H9 (cell line): ENCODE measurements around the gene CA5A. TPM values are rescaled to one million over a fixed set of nuclear protein-coding genes. Genes with fewer than 3 reads are reported as not detected.

Source experiments
- DNase-seq: peaks from one replicate; pipeline ENCODE4 v3.0.0-alpha.2; 2017
- H2AFZ ChIP-seq: one replicate; pipeline ENCODE4 v1.6.1; 2013; ENCODE audit warnings: mild to moderate bottlenecking, low read length, control low read depth, moderate library complexity
- H2AK5ac ChIP-seq: 2 replicates; pipeline ENCODE4 v1.6.1; 2013; ENCODE audit warnings: low read length, control low read depth, mixed read lengths; ENCODE audit not compliant: insufficient read length
- H2BK120ac ChIP-seq: one replicate; pipeline ENCODE4 v1.6.1; 2013; ENCODE audit warnings: low read depth, mild to moderate bottlenecking, low read length, control low read depth, inconsistent platforms; ENCODE audit not compliant: poor library complexity, severe bottlenecking
- H2BK12ac ChIP-seq: 2 replicates; pipeline ENCODE4 v1.6.1; 2013; ENCODE audit warnings: low read length, control low read depth, mixed read lengths, low read depth; ENCODE audit not compliant: insufficient read length
- H2BK15ac ChIP-seq: 2 replicates; pipeline ENCODE4 v1.6.1; 2013; ENCODE audit warnings: low read depth, low read length, control low read depth
- H2BK20ac ChIP-seq: one replicate; pipeline ENCODE4 v1.6.1; 2013; ENCODE audit warnings: low read depth, mild to moderate bottlenecking, low read length, control low read depth, inconsistent platforms; ENCODE audit not compliant: poor library complexity, severe bottlenecking
- H2BK5ac ChIP-seq: 2 replicates; pipeline ENCODE4 v1.6.1; 2013; ENCODE audit warnings: low read length, control low read depth, mixed read lengths; ENCODE audit not compliant: insufficient read length
- H3K14ac ChIP-seq: 2 replicates; pipeline ENCODE4 v1.6.1; 2013; ENCODE audit warnings: low read length, control low read depth; ENCODE audit not compliant: insufficient read depth
- H3K18ac ChIP-seq: 2 replicates; pipeline ENCODE4 v1.6.1; 2013; ENCODE audit warnings: low read depth, mild to moderate bottlenecking, mixed read lengths, low read length, control low read depth; ENCODE audit not compliant: insufficient read length
- H3K23ac ChIP-seq: 2 replicates; pipeline ENCODE4 v1.6.1; 2013; ENCODE audit warnings: low read length, control low read depth, mixed read lengths, low read depth; ENCODE audit not compliant: insufficient read length
- H3K23me2 ChIP-seq: 2 replicates; pipeline ENCODE4 v1.6.1; 2013; ENCODE audit warnings: low read depth, mild to moderate bottlenecking, mixed read lengths, low read length, control low read depth; ENCODE audit not compliant: insufficient read length, poor library complexity, severe bottlenecking
- H3K27ac ChIP-seq: 2 replicates; pipeline ENCODE4 v1.5.1; 2013; ENCODE audit warnings: low read length, control low read depth, mixed read lengths, low read depth; ENCODE audit not compliant: insufficient read length
- H3K27me3 ChIP-seq: 2 replicates; pipeline ENCODE4 v1.6.1; 2013; ENCODE audit warnings: low read length, control low read depth, inconsistent platforms; ENCODE audit not compliant: insufficient read depth
- H3K4ac ChIP-seq: 2 replicates; pipeline ENCODE4 v1.6.1; 2013; ENCODE audit warnings: low read depth, mild to moderate bottlenecking, control low read depth, inconsistent platforms, low read length, moderate library complexity
- H3K4me1 ChIP-seq: 2 replicates; pipeline ENCODE4 v1.6.1; 2013; ENCODE audit warnings: low read length, control low read depth, inconsistent platforms; ENCODE audit not compliant: insufficient read depth
- H3K4me2 ChIP-seq: 2 replicates; pipeline ENCODE4 v1.6.1; 2013; ENCODE audit warnings: low read length, control low read depth, mixed read lengths; ENCODE audit not compliant: insufficient read length, insufficient read depth
- H3K56ac ChIP-seq: 2 replicates; pipeline ENCODE4 v1.6.1; 2013; ENCODE audit warnings: low read depth, mild to moderate bottlenecking, mixed read lengths, low read length, control low read depth; ENCODE audit not compliant: insufficient read length
- H3K79me1 ChIP-seq: 2 replicates; pipeline ENCODE4 v1.6.1; 2013; ENCODE audit warnings: low read depth, mild to moderate bottlenecking, moderate library complexity, low read length, control low read depth, inconsistent platforms; ENCODE audit not compliant: insufficient read depth, poor library complexity, severe bottlenecking
- H3K79me2 ChIP-seq: 2 replicates; pipeline ENCODE4 v1.6.1; 2013; ENCODE audit warnings: low read length, control low read depth, inconsistent platforms; ENCODE audit not compliant: insufficient read depth
- H3K9ac ChIP-seq: 2 replicates; pipeline ENCODE4 v1.6.1; 2013; ENCODE audit warnings: low read length, control low read depth, mixed read lengths; ENCODE audit not compliant: insufficient read length; ENCODE audit errors: extremely low read depth
- H3K9me3 ChIP-seq: one replicate; pipeline ENCODE4 v1.6.1; 2013; ENCODE audit warnings: low read depth, low read length, inconsistent platforms; ENCODE audit not compliant: control insufficient read depth
- H3T11ph ChIP-seq: one replicate; pipeline ENCODE4 v1.6.1; 2013; ENCODE audit warnings: mild to moderate bottlenecking, low read length, control low read depth, inconsistent platforms
- H4K20me1 ChIP-seq: one replicate; pipeline ENCODE4 v1.6.1; 2013; ENCODE audit not compliant: control insufficient read depth, insufficient read length, insufficient read depth
- H4K5ac ChIP-seq: 2 replicates; pipeline ENCODE4 v1.6.1; 2013; ENCODE audit warnings: low read depth, mild to moderate bottlenecking, mixed read lengths, low read length, control low read depth; ENCODE audit not compliant: insufficient read length
- H4K8ac ChIP-seq: replicated peaks from 2 replicates; pipeline ENCODE4 v1.6.1; 2013; ENCODE audit warnings: low read length, control low read depth, mixed read lengths, low read depth; ENCODE audit not compliant: insufficient read length
- H4K91ac ChIP-seq: 2 replicates; pipeline ENCODE4 v1.6.1; 2013; ENCODE audit warnings: low read depth, mild to moderate bottlenecking, moderate library complexity, mixed read lengths, low read length, control low read depth; ENCODE audit not compliant: insufficient read length
- H3K27ac Mint-ChIP-seq, 3 experiments: 2 replicates in 2 of 3; 3 replicates in 1 of 3; pipeline ENCODE4 v1.8.0; 2020 to 2021; ENCODE audit warnings: mixed read lengths in 3 of 3, mild to moderate bottlenecking in 1 of 3, moderate library complexity in 1 of 3
- H3K27me3 Mint-ChIP-seq: 2 replicates; pipeline ENCODE4 v1.8.0; 2021; ENCODE audit warnings: low read depth, mild to moderate bottlenecking, moderate library complexity, mixed read lengths
- H3K36me3 Mint-ChIP-seq, 3 experiments: 2 replicates in 2 of 3; 3 replicates in 1 of 3; pipeline ENCODE4 v1.8.0; 2020 to 2021; ENCODE audit warnings: low read depth in 3 of 3, mixed read lengths in 3 of 3; ENCODE audit not compliant: insufficient read depth in 1 of 3
- H3K4me1 Mint-ChIP-seq, 2 experiments: 2 replicates each; pipeline ENCODE4 v1.8.0; 2020; ENCODE audit warnings: mixed read lengths in 2 of 2
- H3K4me3 Mint-ChIP-seq, 2 experiments: 2 replicates in 1 of 2; 3 replicates in 1 of 2; pipeline ENCODE4 v1.8.0; 2020 to 2021; ENCODE audit warnings: mild to moderate bottlenecking in 2 of 2, mixed read lengths in 2 of 2, moderate library complexity in 1 of 2
- H3K9me3 Mint-ChIP-seq, 2 experiments: 2 replicates in 1 of 2; 3 replicates in 1 of 2; pipeline ENCODE4 v1.8.0; 2020; ENCODE audit warnings: mild to moderate bottlenecking in 2 of 2, mixed read lengths in 2 of 2, moderate library complexity in 1 of 2
- WGBS: extraction: QIAGEN DNeasy Blood & Tissue Kit; methylation state at CpG from one replicate; pipeline ENCODE4 v1.1.7; 2013; ENCODE audit warnings: missing lambda C conversion rate, low lambda C conversion rate, mixed read lengths; ENCODE audit not compliant: insufficient read length; ENCODE audit errors: extremely low coverage; 5-methylcytosine and 5-hydroxymethylcytosine counted together
- total RNA-seq: library from RNA; stranded (reverse); gene quantifications from 2 replicates; pipeline ENCODE4 v1.2.1, GENCODE V29; 2021
- TF ChIP-seq, protein P1 (sequence below): fragments of 200-600 bp; sonication (generic); conservative IDR thresholded peaks from 3 replicates; pipeline ENCODE4 v1.8.0; 2021; ENCODE audit warnings: antibody characterized with exemption, mild to moderate bottlenecking

CA5A gene
- total RNA-seq, 1 experiment from 2014 or later = not detected

- Histone ChIP-seq H2BK15ac (no peak overlapping the region), H3K79me2 (peaks cover 17% of the 10 kb centered on the region; the same call in 1 of the 2 replicates), H4K20me1 (no peaks in the 10 kb centered on the region), H4K91ac (no peak overlapping the region), H2BK120ac (no peak overlapping the region), H3K27ac (no peak overlapping the region), H4K5ac (no peak overlapping the region), H3K23me2 (no peaks in the 10 kb centered on the region), H3K56ac (no peak overlapping the region), H3K4ac (no peak overlapping the region), H3K14ac (no peak overlapping the region), H2AK5ac (no peak overlapping the region), H2BK5ac (no peak overlapping the region), H3K4me1 (no peaks in the 10 kb centered on the region), H2BK20ac (no peak overlapping the region), H3K9me3 (no peaks in the 10 kb centered on the region), H3K9ac (no peak overlapping the region), H2BK12ac (no peak overlapping the region), H4K8ac (no peak overlapping the region), H3K4me2 (no peak overlapping the region), H3K23ac (no peak overlapping the region), H2AFZ (no peak overlapping the region), H3K79me1 (peaks cover 10% of the 10 kb centered on the region), H3K27me3 (no peaks in the 10 kb centered on the region; the same call in 1 of the 2 replicates), H3T11ph (no peak overlapping the region), H3K18ac (no peak overlapping the region)
- peaks cover 27 to 32% of the 10 kb centered on the region in 2 experiments for H3K4me1 Mint-ChIP-seq
- peak overlapping the region in 1 of 3 experiments; percentile 1; a peak in 2 of 7 replicates for H3K27ac Mint-ChIP-seq
- peaks cover 1% of the 10 kb centered on the region; the same call in 1 of the 2 replicates for H3K27me3 Mint-ChIP-seq
- H3K4me3 Mint-ChIP-seq = no peak overlapping the region
- no CpG with 5 or more reads among the region's 9 CpGs for WGBS
- TF ChIP-seq, protein P1, sequence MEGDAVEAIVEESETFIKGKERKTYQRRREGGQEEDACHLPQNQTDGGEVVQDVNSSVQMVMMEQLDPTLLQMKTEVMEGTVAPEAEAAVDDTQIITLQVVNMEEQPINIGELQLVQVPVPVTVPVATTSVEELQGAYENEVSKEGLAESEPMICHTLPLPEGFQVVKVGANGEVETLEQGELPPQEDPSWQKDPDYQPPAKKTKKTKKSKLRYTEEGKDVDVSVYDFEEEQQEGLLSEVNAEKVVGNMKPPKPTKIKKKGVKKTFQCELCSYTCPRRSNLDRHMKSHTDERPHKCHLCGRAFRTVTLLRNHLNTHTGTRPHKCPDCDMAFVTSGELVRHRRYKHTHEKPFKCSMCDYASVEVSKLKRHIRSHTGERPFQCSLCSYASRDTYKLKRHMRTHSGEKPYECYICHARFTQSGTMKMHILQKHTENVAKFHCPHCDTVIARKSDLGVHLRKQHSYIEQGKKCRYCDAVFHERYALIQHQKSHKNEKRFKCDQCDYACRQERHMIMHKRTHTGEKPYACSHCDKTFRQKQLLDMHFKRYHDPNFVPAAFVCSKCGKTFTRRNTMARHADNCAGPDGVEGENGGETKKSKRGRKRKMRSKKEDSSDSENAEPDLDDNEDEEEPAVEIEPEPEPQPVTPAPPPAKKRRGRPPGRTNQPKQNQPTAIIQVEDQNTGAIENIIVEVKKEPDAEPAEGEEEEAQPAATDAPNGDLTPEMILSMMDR = no peak
- no peak for DNase-seq
- peaks cover 0 to 2% (median under 1%) of the 10 kb centered on the region in 3 experiments; a peak in 4 of 7 replicates for H3K36me3 Mint-ChIP-seq
- no peaks in the 10 kb centered on the region for H3K9me3 Mint-ChIP-seq
Measured at GRCh38 chr16:87963400-87963799, 27.1 kb upstream of the CA5A start.
